ENCODE measurements around the gene MUL1. TPM values are rescaled to one million over a fixed set of nuclear protein-coding genes. Genes with fewer than 3 reads are reported as not detected.

MUL1 gene
- total and polyA plus RNA-seq, 2 of the 8 experiments (the other 6 are each of a cell fraction or from before 2014, with no cell fraction given): 16.4 to 20.8 TPM

DNA sequence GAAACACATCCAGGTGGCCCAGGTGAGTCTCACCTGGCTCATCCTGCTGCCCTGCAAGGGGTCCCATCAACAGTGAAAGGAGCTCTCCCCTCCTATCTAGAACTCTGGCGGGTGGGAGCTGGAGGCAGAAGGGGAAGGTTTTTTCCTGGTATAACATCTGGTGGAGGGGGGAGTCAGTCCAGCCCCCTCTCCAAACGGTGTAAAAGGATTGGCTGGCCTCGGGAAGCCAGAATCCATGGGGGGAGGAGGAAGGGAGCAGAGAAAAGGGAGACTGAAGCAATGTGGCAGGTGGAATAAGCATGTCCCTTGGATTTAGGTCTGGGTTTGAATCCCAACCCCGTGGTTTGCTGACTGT is 20.7 kb downstream of the MUL1 start:
- H2AFZ ChIP-seq (ENCODE audit: low read length): no peak overlapping the region
- CTCF ChIA-PET (ENCODE audit: partially characterized antibody): interaction anchor here (0.6 to 1.5 kb wide), 6 partner anchors 41 to 336 kb away, joined by 3 to 6 read pairs (median 4); no protein-coding TSS in a partner anchor
- POLR2A ChIA-PET (ENCODE audit: partially characterized antibody): interaction anchor here (1.2 kb wide), 1 partner anchor 56 kb away, joined by 3 read pairs; no protein-coding TSS in a partner anchor

More for the DNA sequence above, 20.7 kb downstream of the MUL1 start:
- H3K18ac ChIP-seq (ENCODE audit: extremely low read depth, low read length): peak overlapping the region; percentile 97; the same call in 1 of the 2 replicates
- H3K27ac ChIP-seq (ENCODE audit: low read depth, low read length): no peak overlapping the region
- peak overlapping the region; percentile 92; the same call in 1 of the 2 replicates for H2BK12ac ChIP-seq (ENCODE audit: low read depth, low read length)
- no peaks in the 10 kb centered on the region for H3K79me1 ChIP-seq (ENCODE audit: low read depth, low read length)
- H3K4me2 ChIP-seq (ENCODE audit: insufficient read depth in 1 of 2, low read depth in 2 of 2, low read length in 2 of 2): peak overlapping the region; percentile 82 to 96
- peaks cover 4 to 54% (median 37%) of the 10 kb centered on the region in 4 experiments for H3K27me3 ChIP-seq (replicated peaks in 1 of 4; ENCODE audit: control insufficient read depth in 3 of 4, extremely low read depth in 1 of 4, insufficient read depth in 3 of 4, low read length in 3 of 4)
- no peak overlapping the region for H2BK120ac ChIP-seq (replicated peaks; ENCODE audit: low read depth, low read length)
- H3K4me1 ChIP-seq (replicated peaks in 1 of 4; ENCODE audit: control insufficient read depth in 3 of 4, insufficient read depth in 4 of 4, low read length in 3 of 4): peaks cover 2 to 28% (median 11%) of the 10 kb centered on the region in 4 experiments
- H4K5ac ChIP-seq (ENCODE audit: insufficient read length, low read depth, low read length): no peak overlapping the region
- no peak overlapping the region for H3K56ac ChIP-seq (replicated peaks; ENCODE audit: insufficient read length, low read depth, low read length)
- no peak overlapping the region for H3K4ac ChIP-seq (replicated peaks; ENCODE audit: insufficient read length, low read depth, low read length)
- H2AK5ac ChIP-seq (ENCODE audit: low read depth, low read length): peak overlapping the region; percentile 86; the same call in 1 of the 2 replicates
- peak overlapping the region; percentile 97; the same call in 1 of the 2 replicates for H2BK20ac ChIP-seq (ENCODE audit: low read length)
- FAIRE-seq: no peak
- no peaks in the 10 kb centered on the region for H3K9me3 ChIP-seq (ENCODE audit: insufficient read depth in 2 of 2, low read depth in 1 of 2, low read length in 1 of 2)
- no peaks in the 10 kb centered on the region for H3K36me3 ChIP-seq (ENCODE audit: control insufficient read depth in 2 of 4, insufficient read depth in 4 of 4, low read length in 3 of 4)
- H3K4me3 ChIP-seq (ENCODE audit: extremely low read depth in 1 of 4, insufficient read depth in 2 of 4, low read depth in 3 of 4, low read length in 4 of 4): peak overlapping the region; percentile 66 to 87 (median 68)
- H4K8ac ChIP-seq (ENCODE audit: extremely low read depth, insufficient read depth, low read length): 0 out of 2 replicates have a peak overlapping the region, but pooled peaks have one; percentile 58
- WGBS, 2 experiments (ENCODE audit: extremely low coverage in 1 of 2, insufficient coverage in 1 of 2, insufficient read length in 1 of 2, insufficient replicate concordance in 2 of 2, low coverage in 1 of 2, low lambda C conversion rate in 2 of 2, missing lambda C conversion rate in 1 of 2): 0% methylated on average over 4 of the region's 4 CpGs; no CpG with 5 or more reads in 1 of the 2 experiments
- peak; percentile 11 for TF ChIP-seq CTBP2 (IDR thresholded peaks at IDR 0.05; ENCODE audit: borderline replicate concordance, insufficient read depth, insufficient read length, low read length)
- 0 out of 4 replicates have a peak, but pooled peaks of 1 of the 2 experiments have one; percentile 16 for TF ChIP-seq HDAC2 (IDR thresholded peaks at IDR 0.05; ENCODE audit: borderline replicate concordance in 1 of 2, low read depth in 2 of 2, low read length in 2 of 2)
- no peak for TF ChIP-seq CHD2 (IDR thresholded peaks at IDR 0.05; ENCODE audit: low read length)
- no peak overlapping the region for H4K91ac ChIP-seq (replicated peaks; ENCODE audit: insufficient read length, low read length)
- H4K20me1 ChIP-seq (replicated peaks in 1 of 2; ENCODE audit: control insufficient read depth in 1 of 2, insufficient read depth in 2 of 2, low read length in 2 of 2): peaks cover 3 to 4% of the 10 kb centered on the region in 2 experiments
- H3K23ac ChIP-seq (ENCODE audit: insufficient read length): no peak overlapping the region
- H3K14ac ChIP-seq (ENCODE audit: insufficient read length): no peak overlapping the region
- H3K79me2 ChIP-seq (ENCODE audit: control insufficient read depth in 1 of 2, insufficient read depth in 2 of 2, low read length in 2 of 2): no peaks in the 10 kb centered on the region
- H2BK5ac ChIP-seq (ENCODE audit: low read depth, low read length): peak overlapping the region; percentile 80; the same call in 1 of the 2 replicates
- no peak for DNase-seq (ENCODE audit: low read depth in 1 of 2, low spot score in 2 of 2)
- H3K9ac ChIP-seq (replicated peaks in 1 of 4; ENCODE audit: extremely low read depth in 1 of 4, low read depth in 3 of 4, low read length in 3 of 4): no peak overlapping the region
- H2BK15ac ChIP-seq (ENCODE audit: low read length): no peak overlapping the region
- H3K23me2 ChIP-seq (ENCODE audit: low read depth, low read length): peaks cover 31% of the 10 kb centered on the region
